OCI-LY1 (cell line): ENCODE measurements around the gene YLPM1.

ENCODE experiments used
- H2AFZ ChIP-seq: fragments of 200-600 bp; sonication (generic), shearing (Covaris generic); 2 replicates; pipeline ENCODE4 v1.6.0; 2014; ENCODE audit warnings: antibody characterized with exemption, mild to moderate bottlenecking, low read length
- H3F3A ChIP-seq: fragments of 200-600 bp; sonication (generic), shearing (Covaris generic); 2 replicates; pipeline ENCODE4 v1.6.0; 2014; ENCODE audit warnings: mild to moderate bottlenecking, antibody characterized with exemption, low read length, moderate library complexity; ENCODE audit not compliant: insufficient read depth
- H3K27ac ChIP-seq: fragments of 200-600 bp; sonication (generic); 2 replicates; pipeline ENCODE4 v1.5.1; 2014; ENCODE audit warnings: low read length, mixed run types, mild to moderate bottlenecking, low read depth; ENCODE audit not compliant: poor library complexity, severe bottlenecking
- H3K27me3 ChIP-seq: fragments of 200-600 bp; sonication (generic); 2 replicates; pipeline ENCODE4 v1.6.0; 2014; ENCODE audit warnings: antibody characterized with exemption, mild to moderate bottlenecking, low read length, moderate library complexity; ENCODE audit not compliant: insufficient read depth
- H3K36me3 ChIP-seq: fragments of 200-600 bp; sonication (generic); 2 replicates; pipeline ENCODE4 v1.6.1; 2014; ENCODE audit warnings: mild to moderate bottlenecking, antibody characterized with exemption, low read length, moderate library complexity, mixed read lengths; ENCODE audit not compliant: insufficient read depth
- H3K4me1 ChIP-seq: fragments of 200-600 bp; sonication (generic); 2 replicates; pipeline ENCODE4 v1.5.1; 2014; ENCODE audit warnings: mild to moderate bottlenecking, low read length, moderate library complexity; ENCODE audit not compliant: insufficient read depth, severe bottlenecking
- H3K4me2 ChIP-seq: fragments of 200-600 bp; sonication (generic), shearing (Covaris generic); 2 replicates; pipeline ENCODE4 v1.6.1; 2014; ENCODE audit warnings: low read length
- H3K4me3 ChIP-seq: fragments of 200-600 bp; sonication (generic); 2 replicates; pipeline ENCODE4 v1.5.1; 2014; ENCODE audit warnings: low read length, low read depth, mild to moderate bottlenecking, mixed read lengths; ENCODE audit not compliant: poor library complexity, severe bottlenecking
- H3K79me2 ChIP-seq: fragments of 200-600 bp; shearing (Covaris generic); 2 replicates; pipeline ENCODE4 v1.6.1; 2016; ENCODE audit warnings: mixed run types, low read length, mixed read lengths; ENCODE audit not compliant: insufficient read depth
- H3K9ac ChIP-seq: fragments of 200-600 bp; sonication (generic), shearing (Covaris generic); 2 replicates; pipeline ENCODE4 v1.6.1; 2014; ENCODE audit warnings: mild to moderate bottlenecking, low read length, mixed read lengths
- H3K9me2 ChIP-seq: fragments of 200-600 bp; sonication (generic), shearing (Covaris generic); 2 replicates; pipeline ENCODE4 v1.6.1; 2014; ENCODE audit warnings: low read depth, mild to moderate bottlenecking, low read length, mixed read lengths
- H3K9me3 ChIP-seq: fragments of 200-600 bp; shearing (Covaris generic); 2 replicates; pipeline ENCODE4 v1.6.1; 2014; ENCODE audit warnings: low read length, mixed read lengths
- H4K20me1 ChIP-seq: fragments of 200-600 bp; sonication (generic), shearing (Covaris generic); 2 replicates; pipeline ENCODE4 v1.6.0; 2016; ENCODE audit warnings: mild to moderate bottlenecking, low read length; ENCODE audit not compliant: insufficient read depth
- EZH2 ChIP-seq: fragments of 200-600 bp; sonication (generic), shearing (Covaris generic); IDR thresholded peaks from 2 replicates; pipeline ENCODE4 v1.8.0; 2017; ENCODE audit warnings: borderline replicate concordance, mixed run types, mild to moderate bottlenecking, antibody characterized with exemption, low read length, moderate library complexity, mixed read lengths
- TF ChIP-seq, protein P1 (sequence below): fragments of 200-600 bp; sonication (generic), shearing (Covaris generic); IDR thresholded peaks from 2 replicates; pipeline ENCODE4 v1.5.1; 2017; ENCODE audit warnings: mild to moderate bottlenecking, antibody characterized with exemption, low read length, moderate library complexity, mixed read lengths

YLPM1 gene, protein sequence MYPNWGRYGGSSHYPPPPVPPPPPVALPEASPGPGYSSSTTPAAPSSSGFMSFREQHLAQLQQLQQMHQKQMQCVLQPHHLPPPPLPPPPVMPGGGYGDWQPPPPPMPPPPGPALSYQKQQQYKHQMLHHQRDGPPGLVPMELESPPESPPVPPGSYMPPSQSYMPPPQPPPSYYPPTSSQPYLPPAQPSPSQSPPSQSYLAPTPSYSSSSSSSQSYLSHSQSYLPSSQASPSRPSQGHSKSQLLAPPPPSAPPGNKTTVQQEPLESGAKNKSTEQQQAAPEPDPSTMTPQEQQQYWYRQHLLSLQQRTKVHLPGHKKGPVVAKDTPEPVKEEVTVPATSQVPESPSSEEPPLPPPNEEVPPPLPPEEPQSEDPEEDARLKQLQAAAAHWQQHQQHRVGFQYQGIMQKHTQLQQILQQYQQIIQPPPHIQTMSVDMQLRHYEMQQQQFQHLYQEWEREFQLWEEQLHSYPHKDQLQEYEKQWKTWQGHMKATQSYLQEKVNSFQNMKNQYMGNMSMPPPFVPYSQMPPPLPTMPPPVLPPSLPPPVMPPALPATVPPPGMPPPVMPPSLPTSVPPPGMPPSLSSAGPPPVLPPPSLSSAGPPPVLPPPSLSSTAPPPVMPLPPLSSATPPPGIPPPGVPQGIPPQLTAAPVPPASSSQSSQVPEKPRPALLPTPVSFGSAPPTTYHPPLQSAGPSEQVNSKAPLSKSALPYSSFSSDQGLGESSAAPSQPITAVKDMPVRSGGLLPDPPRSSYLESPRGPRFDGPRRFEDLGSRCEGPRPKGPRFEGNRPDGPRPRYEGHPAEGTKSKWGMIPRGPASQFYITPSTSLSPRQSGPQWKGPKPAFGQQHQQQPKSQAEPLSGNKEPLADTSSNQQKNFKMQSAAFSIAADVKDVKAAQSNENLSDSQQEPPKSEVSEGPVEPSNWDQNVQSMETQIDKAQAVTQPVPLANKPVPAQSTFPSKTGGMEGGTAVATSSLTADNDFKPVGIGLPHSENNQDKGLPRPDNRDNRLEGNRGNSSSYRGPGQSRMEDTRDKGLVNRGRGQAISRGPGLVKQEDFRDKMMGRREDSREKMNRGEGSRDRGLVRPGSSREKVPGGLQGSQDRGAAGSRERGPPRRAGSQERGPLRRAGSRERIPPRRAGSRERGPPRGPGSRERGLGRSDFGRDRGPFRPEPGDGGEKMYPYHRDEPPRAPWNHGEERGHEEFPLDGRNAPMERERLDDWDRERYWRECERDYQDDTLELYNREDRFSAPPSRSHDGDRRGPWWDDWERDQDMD (N-terminal part only)

DNA sequence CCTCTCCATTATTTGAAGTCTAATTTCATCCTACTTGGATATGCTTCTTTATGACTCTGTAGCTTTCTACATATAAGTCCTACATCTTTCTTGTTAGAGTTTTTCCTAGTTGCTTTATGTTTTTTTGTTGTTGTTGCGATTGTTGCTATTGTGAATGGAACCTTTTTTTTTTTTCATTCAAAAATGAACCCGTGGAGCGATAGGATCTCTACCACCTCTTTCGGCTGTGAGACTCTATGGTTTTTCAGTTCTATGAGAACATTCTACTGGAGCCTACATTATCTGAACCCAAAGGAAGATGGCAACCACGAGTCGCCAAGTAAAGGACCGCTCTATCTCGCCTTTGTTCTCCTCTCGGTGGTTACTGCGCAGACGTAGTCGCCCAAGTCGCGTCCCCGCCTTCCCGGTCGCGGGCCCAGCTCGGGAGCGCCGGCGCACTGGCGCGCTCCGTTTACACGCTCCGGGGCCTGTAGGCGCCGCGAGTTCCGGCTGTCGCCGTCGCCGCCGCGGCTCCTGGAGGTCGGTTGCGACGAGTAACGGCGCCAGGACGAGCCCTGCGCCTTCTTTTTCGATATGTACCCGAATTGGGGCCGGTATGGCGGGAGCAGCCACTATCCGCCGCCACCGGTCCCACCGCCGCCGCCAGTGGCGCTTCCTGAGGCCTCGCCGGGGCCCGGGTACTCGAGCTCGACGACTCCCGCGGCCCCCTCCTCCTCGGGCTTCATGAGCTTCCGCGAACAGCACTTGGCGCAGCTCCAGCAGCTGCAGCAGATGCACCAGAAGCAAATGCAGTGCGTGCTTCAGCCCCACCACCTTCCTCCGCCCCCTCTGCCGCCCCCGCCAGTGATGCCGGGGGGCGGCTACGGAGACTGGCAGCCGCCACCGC lies at the start of gene YLPM1:
YLPM1 (plus strand) TSS at position 400 of the 886 bp plus-strand sequence; CDS start at position 574, 174 bp downstream.
- H3K79me2 ChIP-seq, result peaks cover 45% of the 10 kb centered on the region
- H3K9ac ChIP-seq, result peak within 1 kb of the TSS; percentile 82
- H3K4me3 ChIP-seq, result peak within 1 kb of the TSS; percentile 70
- peaks cover 27% of the 10 kb centered on the region for H3K36me3 ChIP-seq
- H3K4me1 ChIP-seq, result peaks cover 48% of the 10 kb centered on the region
- peak within 1 kb of the TSS; percentile 58 for H3K27ac ChIP-seq
- no peaks in the 10 kb centered on the region for H3F3A ChIP-seq
- no peaks in the 10 kb centered on the region for H3K9me3 ChIP-seq
- peak within 1 kb of the TSS; percentile 79 for H3K4me2 ChIP-seq
- no peaks in the 10 kb centered on the region for H3K9me2 ChIP-seq
- no peaks in the 10 kb centered on the region for H4K20me1 ChIP-seq
- peak within 1 kb of the TSS; percentile 93 for H2AFZ ChIP-seq
- no peaks in the 10 kb centered on the region for H3K27me3 ChIP-seq
- TF ChIP-seq, protein P1, sequence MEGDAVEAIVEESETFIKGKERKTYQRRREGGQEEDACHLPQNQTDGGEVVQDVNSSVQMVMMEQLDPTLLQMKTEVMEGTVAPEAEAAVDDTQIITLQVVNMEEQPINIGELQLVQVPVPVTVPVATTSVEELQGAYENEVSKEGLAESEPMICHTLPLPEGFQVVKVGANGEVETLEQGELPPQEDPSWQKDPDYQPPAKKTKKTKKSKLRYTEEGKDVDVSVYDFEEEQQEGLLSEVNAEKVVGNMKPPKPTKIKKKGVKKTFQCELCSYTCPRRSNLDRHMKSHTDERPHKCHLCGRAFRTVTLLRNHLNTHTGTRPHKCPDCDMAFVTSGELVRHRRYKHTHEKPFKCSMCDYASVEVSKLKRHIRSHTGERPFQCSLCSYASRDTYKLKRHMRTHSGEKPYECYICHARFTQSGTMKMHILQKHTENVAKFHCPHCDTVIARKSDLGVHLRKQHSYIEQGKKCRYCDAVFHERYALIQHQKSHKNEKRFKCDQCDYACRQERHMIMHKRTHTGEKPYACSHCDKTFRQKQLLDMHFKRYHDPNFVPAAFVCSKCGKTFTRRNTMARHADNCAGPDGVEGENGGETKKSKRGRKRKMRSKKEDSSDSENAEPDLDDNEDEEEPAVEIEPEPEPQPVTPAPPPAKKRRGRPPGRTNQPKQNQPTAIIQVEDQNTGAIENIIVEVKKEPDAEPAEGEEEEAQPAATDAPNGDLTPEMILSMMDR, result peak; percentile 70
- TF ChIP-seq EZH2, result no peak

DNA sequence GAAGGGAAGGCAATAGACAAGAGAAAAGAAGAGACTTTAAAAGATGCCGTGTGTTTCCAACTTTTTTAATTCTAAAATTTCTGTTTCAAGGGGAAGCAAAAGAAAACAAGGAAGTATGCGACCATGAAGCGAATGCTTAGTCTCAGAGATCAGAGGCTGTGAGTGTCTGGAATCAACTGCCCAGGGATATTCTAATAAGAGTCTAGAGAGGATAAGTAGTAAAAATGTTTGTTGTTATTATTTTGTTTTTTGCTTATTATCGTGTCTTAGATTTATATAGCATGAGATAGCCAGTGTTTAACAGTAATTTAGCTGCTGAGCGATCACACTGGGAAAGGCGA lies 49.8 kb upstream of the YLPM1 start:
- no peak for TF ChIP-seq EZH2
- TF ChIP-seq, protein P1, result no peak
- Histone ChIP-seq H3K27me3 (no peaks in the 10 kb centered on the region), H3K9ac (peak overlapping the region; percentile 76), H3K9me3 (no peaks in the 10 kb centered on the region), H3K79me2 (peaks cover 48% of the 10 kb centered on the region), H3F3A (no peaks in the 10 kb centered on the region), H3K27ac (no peak overlapping the region), H3K4me1 (peaks cover 26% of the 10 kb centered on the region), H3K4me2 (peak overlapping the region; percentile 92), H3K36me3 (peaks cover 30% of the 10 kb centered on the region; the same call in 1 of the 2 replicates), H3K4me3 (peak overlapping the region; percentile 93), H4K20me1 (no peaks in the 10 kb centered on the region), H2AFZ (no peak overlapping the region), H3K9me2 (no peaks in the 10 kb centered on the region)
